HepG2 (cell line): ENCODE measurements around the gene CRLF1. TPM values are rescaled to one million over a fixed set of nuclear protein-coding genes. Genes with fewer than 3 reads are reported as not detected.
A peak's percentile ranks its signal among the peaks of the same experiment; 100 is the strongest.

Source experiments
- CENPT ChIP-seq: sonication (generic); formaldehyde crosslinking; IDR thresholded peaks from 2 replicates; pipeline ENCODE4 v1.8.0; 2022; ENCODE audit warnings: low read depth, mild to moderate bottlenecking, moderate library complexity, missing genetic modification reagents
- CHCHD3 ChIP-seq: sonication (generic); formaldehyde crosslinking; IDR thresholded peaks from 2 replicates; pipeline ENCODE4 v1.8.0; 2022; ENCODE audit warnings: mild to moderate bottlenecking, missing genetic modification reagents, moderate library complexity
- ELF1 ChIP-seq: sonication (generic); formaldehyde crosslinking; IDR thresholded peaks from 2 replicates; pipeline ENCODE4 v1.4.0; 2020; ENCODE audit warnings: missing genetic modification reagents
- IRX3 ChIP-seq: sonication (generic); formaldehyde crosslinking; IDR thresholded peaks from 2 replicates; pipeline ENCODE4 v1.8.1; 2023; ENCODE audit warnings: mild to moderate bottlenecking, low read depth, missing genetic modification reagents, borderline replicate concordance
- ISX ChIP-seq: sonication (generic); formaldehyde crosslinking; conservative IDR thresholded peaks from 2 replicates; pipeline ENCODE4 v1.5.0; 2020; ENCODE audit warnings: missing genetic modification reagents
- KDM3A ChIP-seq: IDR thresholded peaks from 2 replicates; pipeline ENCODE4 v1.6.1; 2018; ENCODE audit warnings: low read depth, missing compliant biosample characterization
- LCORL ChIP-seq, 2 experiments: fragments of 450-650 bp in 1 of 2; sonication (generic) in 1 of 2; formaldehyde crosslinking in 1 of 2; IDR thresholded peaks; 2 replicates each; pipeline versions ENCODE4 v1.5.0 to v1.6.1; 2017 to 2020; ENCODE audit warnings: antibody characterized with exemption in 1 of 2, missing genetic modification reagents in 1 of 2
- NFE2 ChIP-seq: sonication (generic); formaldehyde crosslinking; IDR thresholded peaks from 2 replicates; pipeline ENCODE4 v1.4.0; 2020; ENCODE audit warnings: missing genetic modification reagents
- RARG ChIP-seq: sonication (generic); formaldehyde crosslinking; IDR thresholded peaks from 2 replicates; pipeline ENCODE4 v1.4.0; 2020; ENCODE audit warnings: low read depth, mild to moderate bottlenecking, missing genetic modification reagents
- RFX1 ChIP-seq: fragments of 450-650 bp; IDR thresholded peaks from 2 replicates; pipeline ENCODE4 v1.6.1; 2017
- RXRA ChIP-seq: sonication (generic); formaldehyde crosslinking; IDR thresholded peaks from 2 replicates; pipeline ENCODE4 v1.5.1; 2020; ENCODE audit warnings: missing genetic modification reagents
- SATB2 ChIP-seq: sonication (generic); formaldehyde crosslinking; IDR thresholded peaks from 2 replicates; pipeline ENCODE4 v1.5.0; 2020; ENCODE audit warnings: missing genetic modification reagents
- SP1 ChIP-seq, 2 experiments: fragments of 450-650 bp in 1 of 2; sonication (generic) in 1 of 2; formaldehyde crosslinking in 1 of 2; IDR thresholded peaks; 2 replicates each; pipeline versions ENCODE4 v1.4.0 to v1.6.1; 2016 to 2020; ENCODE audit warnings: missing genetic modification reagents in 1 of 2
- TBX3 ChIP-seq: fragments of 450-650 bp; IDR thresholded peaks from 2 replicates; pipeline ENCODE4 v1.6.1; 2017; ENCODE audit warnings: antibody characterized with exemption, mild to moderate bottlenecking, inconsistent platforms, borderline replicate concordance
- TP53 ChIP-seq: sonication (generic); formaldehyde crosslinking; conservative IDR thresholded peaks from 2 replicates; pipeline ENCODE4 v1.4.0; 2020; ENCODE audit warnings: missing genetic modification reagents
- ZNF337 ChIP-seq: sonication (generic); formaldehyde crosslinking; IDR thresholded peaks from 2 replicates; pipeline ENCODE4 v1.5.1; 2020; ENCODE audit warnings: missing genetic modification reagents, low read depth, mild to moderate bottlenecking, borderline replicate concordance
- ZNF367 ChIP-seq: sonication (generic); formaldehyde crosslinking; IDR thresholded peaks from 2 replicates; pipeline ENCODE4 v1.4.0; 2020; ENCODE audit warnings: missing genetic modification reagents, borderline replicate concordance
- ZNF382 ChIP-seq: sonication (generic); formaldehyde crosslinking; IDR thresholded peaks from 2 replicates; pipeline ENCODE4 v1.5.0; 2020; ENCODE audit warnings: missing genetic modification reagents, mild to moderate bottlenecking, borderline replicate concordance
- ZNF598 ChIP-seq: sonication (generic); formaldehyde crosslinking; IDR thresholded peaks from 2 replicates; pipeline ENCODE4 v1.5.1; 2020; ENCODE audit warnings: mild to moderate bottlenecking, missing genetic modification reagents, borderline replicate concordance
- ZSCAN29 ChIP-seq: sonication (generic); formaldehyde crosslinking; conservative IDR thresholded peaks from 2 replicates; pipeline ENCODE4 v1.4.0; 2020; ENCODE audit warnings: mild to moderate bottlenecking, missing genetic modification reagents
- polyA plus RNA-seq, 8 experiments: library from polyadenylated mRNA; depleted of rRNA in 3 of 8; stranded (reverse) in 7 of 8; unstranded in 1 of 8; fragments of >200 nt; fragmentation: Illumina TruSeq in 4 of 8; extraction: Trizol in 4 of 8; gene quantifications; 2 replicates each; pipeline versions ENCODE4 v1.2.1 to v1.2.3, GENCODE V29; 2011 to 2016; ENCODE audit warnings: low read depth in 4 of 8, missing spikeins in 1 of 8, mixed read lengths in 1 of 8; ENCODE audit not compliant: insufficient read depth in 1 of 8
- total RNA-seq, 5 experiments: library from RNA; depleted of rRNA; stranded (reverse); fragments of >200 nt; fragmentation: Illumina TruSeq; extraction: Trizol; gene quantifications; 2 replicates each; pipeline ENCODE4 v1.2.3, GENCODE V29; 2016; ENCODE audit warnings: low read depth in 1 of 5
- TF ChIP-seq, protein P1 (sequence below): sonication (generic); formaldehyde crosslinking; IDR thresholded peaks from 2 replicates; pipeline ENCODE4 v1.5.1; 2020; ENCODE audit warnings: mild to moderate bottlenecking, missing genetic modification reagents, borderline replicate concordance

CRLF1 gene
- total and polyA plus RNA-seq, 2 of the 13 experiments (the other 11 are each of a cell fraction or from before 2014, with no cell fraction given), result 217 to 296 TPM

DNA sequence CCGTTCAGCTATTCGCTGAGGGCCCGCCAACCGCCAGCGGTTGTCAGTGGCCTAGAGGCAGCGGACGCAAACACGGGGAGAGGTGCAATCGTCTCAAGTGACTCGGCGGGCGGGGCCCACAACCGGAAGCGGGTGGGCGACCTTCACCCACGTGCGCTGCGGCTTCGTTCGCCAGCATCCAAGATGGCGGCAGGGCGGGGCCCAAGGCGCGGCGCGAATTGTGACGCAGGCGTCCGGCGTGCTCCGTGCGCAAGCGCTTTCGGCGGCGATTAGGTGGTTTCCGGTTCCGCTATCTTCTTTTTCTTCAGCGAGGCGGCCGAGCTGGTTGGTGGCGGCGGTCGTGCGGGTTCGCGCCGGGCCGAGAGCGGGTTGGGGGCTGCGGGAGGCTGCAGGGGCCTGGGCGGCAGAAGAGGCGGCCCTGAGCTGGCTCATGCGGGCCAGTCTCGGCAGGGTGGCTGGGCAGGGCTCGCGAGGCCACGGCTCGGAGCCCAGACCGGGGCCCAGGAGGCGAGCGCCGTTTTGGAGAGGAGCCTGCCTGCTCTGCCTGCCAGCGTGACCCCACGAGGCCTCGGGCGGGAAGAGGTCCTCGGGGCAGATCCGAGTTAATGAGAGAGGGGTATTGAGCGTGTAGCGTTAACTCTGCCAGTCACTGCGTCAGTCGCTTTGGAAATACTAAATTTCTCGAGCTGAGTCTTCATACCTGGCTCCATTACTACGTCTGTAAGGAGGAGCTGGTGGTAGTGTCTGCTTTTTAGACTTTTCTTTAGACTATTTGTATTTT is 34.8 kb downstream of the CRLF1 start, which contains the start of gene UBA52 (continued):
- TF ChIP-seq ZNF337 (CRISPR knock-in tag), result no peak
- TF ChIP-seq SATB2 (CRISPR knock-in tag), result no peak; the same call in 1 of the 2 replicates
- TF ChIP-seq TBX3, result no peak
- peak; percentile 97 for TF ChIP-seq ELF1 (CRISPR knock-in tag)
- no peak for TF ChIP-seq SP1 (IDR thresholded peaks at IDR 0.05)
- TF ChIP-seq SP1 (CRISPR knock-in tag; IDR thresholded peaks at IDR 0.05), result peak; percentile 99
- 0 out of 2 replicates have a peak, but pooled peaks have one; percentile 68 for TF ChIP-seq CHCHD3 (CRISPR knock-in tag)
- peak; percentile 49; the same call in 1 of the 2 replicates for TF ChIP-seq ZSCAN29 (CRISPR knock-in tag)
- 0 out of 2 replicates have a peak, but pooled peaks have one; percentile 23 for TF ChIP-seq TP53 (CRISPR knock-in tag)
- no peak for TF ChIP-seq LCORL (IDR thresholded peaks at IDR 0.05)
- TF ChIP-seq LCORL (CRISPR knock-in tag; IDR thresholded peaks at IDR 0.05), result peak; percentile 79
- TF ChIP-seq RARG, result no peak
- TF ChIP-seq ZNF382 (CRISPR knock-in tag), result no peak
- TF ChIP-seq ZNF367 (CRISPR knock-in tag), result no peak
- TF ChIP-seq NFE2 (CRISPR knock-in tag), result no peak
- no peak for TF ChIP-seq ISX (CRISPR knock-in tag)
- peak; percentile 80 for TF ChIP-seq RXRA (CRISPR knock-in tag)
- TF ChIP-seq, protein P1, sequence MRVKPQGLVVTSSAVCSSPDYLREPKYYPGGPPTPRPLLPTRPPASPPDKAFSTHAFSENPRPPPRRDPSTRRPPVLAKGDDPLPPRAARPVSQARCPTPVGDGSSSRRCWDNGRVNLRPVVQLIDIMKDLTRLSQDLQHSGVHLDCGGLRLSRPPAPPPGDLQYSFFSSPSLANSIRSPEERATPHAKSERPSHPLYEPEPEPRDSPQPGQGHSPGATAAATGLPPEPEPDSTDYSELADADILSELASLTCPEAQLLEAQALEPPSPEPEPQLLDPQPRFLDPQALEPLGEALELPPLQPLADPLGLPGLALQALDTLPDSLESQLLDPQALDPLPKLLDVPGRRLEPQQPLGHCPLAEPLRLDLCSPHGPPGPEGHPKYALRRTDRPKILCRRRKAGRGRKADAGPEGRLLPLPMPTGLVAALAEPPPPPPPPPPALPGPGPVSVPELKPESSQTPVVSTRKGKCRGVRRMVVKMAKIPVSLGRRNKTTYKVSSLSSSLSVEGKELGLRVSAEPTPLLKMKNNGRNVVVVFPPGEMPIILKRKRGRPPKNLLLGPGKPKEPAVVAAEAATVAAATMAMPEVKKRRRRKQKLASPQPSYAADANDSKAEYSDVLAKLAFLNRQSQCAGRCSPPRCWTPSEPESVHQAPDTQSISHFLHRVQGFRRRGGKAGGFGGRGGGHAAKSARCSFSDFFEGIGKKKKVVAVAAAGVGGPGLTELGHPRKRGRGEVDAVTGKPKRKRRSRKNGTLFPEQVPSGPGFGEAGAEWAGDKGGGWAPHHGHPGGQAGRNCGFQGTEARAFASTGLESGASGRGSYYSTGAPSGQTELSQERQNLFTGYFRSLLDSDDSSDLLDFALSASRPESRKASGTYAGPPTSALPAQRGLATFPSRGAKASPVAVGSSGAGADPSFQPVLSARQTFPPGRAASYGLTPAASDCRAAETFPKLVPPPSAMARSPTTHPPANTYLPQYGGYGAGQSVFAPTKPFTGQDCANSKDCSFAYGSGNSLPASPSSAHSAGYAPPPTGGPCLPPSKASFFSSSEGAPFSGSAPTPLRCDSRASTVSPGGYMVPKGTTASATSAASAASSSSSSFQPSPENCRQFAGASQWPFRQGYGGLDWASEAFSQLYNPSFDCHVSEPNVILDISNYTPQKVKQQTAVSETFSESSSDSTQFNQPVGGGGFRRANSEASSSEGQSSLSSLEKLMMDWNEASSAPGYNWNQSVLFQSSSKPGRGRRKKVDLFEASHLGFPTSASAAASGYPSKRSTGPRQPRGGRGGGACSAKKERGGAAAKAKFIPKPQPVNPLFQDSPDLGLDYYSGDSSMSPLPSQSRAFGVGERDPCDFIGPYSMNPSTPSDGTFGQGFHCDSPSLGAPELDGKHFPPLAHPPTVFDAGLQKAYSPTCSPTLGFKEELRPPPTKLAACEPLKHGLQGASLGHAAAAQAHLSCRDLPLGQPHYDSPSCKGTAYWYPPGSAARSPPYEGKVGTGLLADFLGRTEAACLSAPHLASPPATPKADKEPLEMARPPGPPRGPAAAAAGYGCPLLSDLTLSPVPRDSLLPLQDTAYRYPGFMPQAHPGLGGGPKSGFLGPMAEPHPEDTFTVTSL (CRISPR knock-in tag), result no peak
- peak; percentile 76; the same call in 1 of the 2 replicates for TF ChIP-seq ZNF598
- TF ChIP-seq CENPT (CRISPR knock-in tag), result 0 out of 2 replicates have a peak, but pooled peaks have one; percentile 46
- peak; percentile 97 for TF ChIP-seq KDM3A (CRISPR knock-in tag)
- TF ChIP-seq IRX3 (CRISPR knock-in tag), result no peak
- no peak for TF ChIP-seq RFX1
